Left forelimb (tissue), 1 donor: ENCODE data around the gene RPA4.
"Not testable (repeated sequence)": the region's sequence is repeated elsewhere in the genome, so short reads cannot be mapped to it uniquely, and the experiment has no call there.

ENCODE experiments used
- DNase-seq: peaks from one replicate; pipeline ENCODE4 v3.0.0-alpha.2; 2018; ENCODE audit warnings: low spot score

RPA4 gene, protein sequence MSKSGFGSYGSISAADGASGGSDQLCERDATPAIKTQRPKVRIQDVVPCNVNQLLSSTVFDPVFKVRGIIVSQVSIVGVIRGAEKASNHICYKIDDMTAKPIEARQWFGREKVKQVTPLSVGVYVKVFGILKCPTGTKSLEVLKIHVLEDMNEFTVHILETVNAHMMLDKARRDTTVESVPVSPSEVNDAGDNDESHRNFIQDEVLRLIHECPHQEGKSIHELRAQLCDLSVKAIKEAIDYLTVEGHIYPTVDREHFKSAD

DNA sequence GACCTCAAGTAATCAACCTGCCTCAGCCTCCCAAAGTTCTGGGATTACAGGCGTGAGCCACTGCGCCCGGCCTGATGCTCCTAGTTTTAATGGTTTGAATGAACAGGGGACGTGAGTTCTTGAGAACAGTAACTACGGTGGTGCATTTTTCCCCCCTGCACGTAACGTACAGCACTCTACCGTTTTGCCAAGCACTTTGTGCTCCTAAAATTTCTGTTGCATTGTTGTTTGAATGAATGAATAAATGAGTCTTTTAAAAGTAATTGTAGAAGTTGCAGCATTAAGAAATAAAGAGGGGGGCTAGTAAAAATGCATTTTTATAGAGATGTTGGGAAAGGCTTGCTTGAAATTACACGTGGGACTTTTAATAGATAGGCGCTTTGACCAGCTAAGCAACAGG is at the start of gene RPA4:
RPA4 (plus strand) TSS at position 301 of the 400 bp plus-strand sequence. CDS start 403 bp downstream, outside the sequence.
- no peak for DNase-seq

DNA sequence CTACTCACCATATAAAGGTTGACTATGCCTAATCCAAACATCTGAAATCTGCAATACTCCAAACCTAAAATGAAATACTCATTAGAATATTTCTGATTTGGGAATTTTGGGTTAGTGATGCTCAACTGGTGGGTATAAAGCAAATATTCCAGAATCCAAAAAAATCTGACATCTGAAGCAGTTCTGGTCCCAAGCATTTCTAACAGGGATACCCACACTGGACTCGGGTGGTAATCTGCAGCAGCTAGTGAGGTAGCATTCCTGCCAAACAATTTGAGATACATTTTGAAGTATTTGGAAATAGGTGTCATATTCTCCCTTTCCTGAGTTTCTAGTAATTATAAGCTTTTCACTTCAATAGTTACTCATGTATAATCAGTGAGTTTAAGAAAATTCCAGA is 49.6 kb upstream of the RPA4 start:
- DNase-seq = no peak

DNA sequence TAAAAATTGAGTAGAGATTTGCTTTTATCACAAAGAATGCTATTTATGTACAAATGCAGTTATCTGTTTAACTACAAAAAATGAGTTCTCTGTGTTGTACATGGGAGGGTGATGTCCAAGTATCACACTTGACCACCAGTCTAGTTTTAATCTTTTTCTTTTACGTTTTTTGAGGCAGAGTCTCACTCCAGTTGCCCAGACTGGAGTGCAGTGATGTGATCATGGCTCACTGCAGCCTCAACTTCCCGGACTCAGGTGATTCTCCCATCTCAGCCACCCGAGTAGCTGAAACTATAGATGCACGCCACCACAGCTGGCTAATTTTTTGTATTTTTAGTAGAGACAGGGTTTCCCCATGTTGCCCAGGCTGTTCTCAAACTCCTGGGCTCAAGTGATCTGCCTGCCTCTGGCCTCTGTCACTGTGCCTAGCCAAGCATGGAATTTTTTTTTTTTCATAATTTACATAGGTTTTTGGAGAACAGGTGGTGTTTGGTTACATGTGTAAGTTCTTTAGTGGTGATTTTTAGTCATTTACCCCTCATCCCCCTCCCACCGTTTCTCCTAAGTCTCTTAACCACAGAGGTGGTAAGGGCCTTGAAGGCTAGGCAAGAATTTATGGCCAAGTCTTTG is 47.9 kb upstream of the RPA4 start:
- no peak for DNase-seq

DNA sequence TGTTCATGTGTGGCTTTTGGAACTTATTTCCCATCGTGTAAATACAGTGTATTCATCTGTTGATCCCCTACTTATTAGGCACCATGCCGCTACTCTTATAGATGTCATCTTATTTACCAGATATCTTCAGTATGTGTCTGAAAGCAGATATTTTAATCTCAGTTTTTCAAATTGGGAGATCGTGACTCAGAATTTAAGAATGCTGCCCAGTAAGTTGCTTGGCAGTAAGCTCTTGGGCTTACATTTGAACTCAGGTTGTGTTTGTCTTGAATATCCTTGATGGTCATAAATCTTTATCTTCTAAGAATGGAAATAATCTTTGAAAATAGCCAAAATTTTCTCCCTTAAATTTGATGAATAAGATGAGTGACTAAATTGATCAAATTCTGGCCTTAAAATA is 45.9 kb upstream of the RPA4 start:
- no peak for DNase-seq

GRCh38 chrX:96838537-96838936 is 45.2 kb upstream of the RPA4 start:
- DNase-seq = no peak

DNA sequence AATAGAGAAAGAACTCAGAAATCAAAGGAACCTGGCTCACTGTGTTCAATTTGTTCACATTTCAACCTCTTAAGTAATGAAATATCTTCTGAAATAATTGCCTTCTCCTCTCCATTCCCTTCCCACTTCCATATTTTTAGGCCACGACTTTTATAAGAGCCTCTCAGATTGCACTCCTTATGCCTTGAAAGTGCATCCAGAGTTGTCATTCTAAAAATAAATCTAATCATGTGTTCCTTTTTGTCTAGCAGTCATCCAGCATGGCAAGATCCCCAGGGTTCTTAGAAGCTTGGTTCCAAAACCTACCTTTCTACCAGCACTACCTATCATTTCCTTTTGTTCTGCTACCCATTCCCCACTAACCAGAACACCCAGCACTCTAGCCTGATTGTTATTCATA is 42.4 kb upstream of the RPA4 start:
- no peak for DNase-seq

- DNase-seq = not testable (repeated sequence)
Measured at GRCh38 chrX:96841866-96842265, 41.8 kb upstream of the RPA4 start.

- DNase-seq = no peak
Measured at GRCh38 chrX:96843566-96843965, 40.1 kb upstream of the RPA4 start.

GRCh38 chrX:96846841-96847240 is 36.9 kb upstream of the RPA4 start:
- DNase-seq = no peak

GRCh38 chrX:96859422-96859821 is 24.3 kb upstream of the RPA4 start:
- not testable (repeated sequence) for DNase-seq

GRCh38 chrX:96861218-96861617 is 22.5 kb upstream of the RPA4 start:
- no peak for DNase-seq

DNA sequence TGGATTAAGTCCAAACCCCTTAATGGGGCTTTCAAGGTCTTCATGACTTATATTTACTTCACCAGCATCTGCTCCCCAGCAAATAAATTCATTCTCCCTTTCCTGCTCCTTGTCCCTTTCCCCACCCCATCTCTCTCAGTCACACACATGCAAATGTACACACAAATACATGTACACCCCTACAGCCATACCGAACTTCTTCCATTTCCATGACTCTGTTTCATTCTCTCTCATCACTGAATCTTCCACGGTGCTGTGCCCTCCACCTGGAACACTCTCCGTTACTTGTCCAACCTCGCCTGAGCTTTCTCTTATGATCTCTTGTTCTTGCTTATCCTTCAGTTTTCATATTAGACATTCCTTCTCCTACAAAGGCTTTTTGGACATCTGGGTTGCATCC is 22.0 kb upstream of the RPA4 start:
- DNase-seq = no peak

DNA sequence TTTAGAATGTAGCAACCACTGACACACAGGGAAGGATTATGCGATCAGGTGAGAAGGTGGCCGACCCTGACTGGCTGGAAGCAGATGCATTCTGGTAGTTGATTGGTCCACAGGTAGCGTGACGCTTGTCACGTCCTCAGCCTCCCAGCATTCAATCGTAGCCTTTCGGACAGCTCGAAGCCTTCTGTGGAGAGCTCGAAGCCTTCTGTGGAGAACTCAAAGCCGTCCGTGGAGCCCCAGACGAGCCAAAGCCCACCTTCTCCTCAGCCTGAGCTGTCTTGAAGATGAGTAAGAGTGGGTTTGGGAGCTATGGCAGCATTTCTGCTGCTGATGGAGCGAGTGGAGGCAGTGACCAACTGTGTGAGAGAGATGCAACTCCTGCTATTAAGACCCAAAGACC is 319 bp downstream of the RPA4 start:
- DNase-seq = no peak

GRCh38 chrX:96889726-96890125 is 6.0 kb downstream of the RPA4 start:
- no peak for DNase-seq

DNA sequence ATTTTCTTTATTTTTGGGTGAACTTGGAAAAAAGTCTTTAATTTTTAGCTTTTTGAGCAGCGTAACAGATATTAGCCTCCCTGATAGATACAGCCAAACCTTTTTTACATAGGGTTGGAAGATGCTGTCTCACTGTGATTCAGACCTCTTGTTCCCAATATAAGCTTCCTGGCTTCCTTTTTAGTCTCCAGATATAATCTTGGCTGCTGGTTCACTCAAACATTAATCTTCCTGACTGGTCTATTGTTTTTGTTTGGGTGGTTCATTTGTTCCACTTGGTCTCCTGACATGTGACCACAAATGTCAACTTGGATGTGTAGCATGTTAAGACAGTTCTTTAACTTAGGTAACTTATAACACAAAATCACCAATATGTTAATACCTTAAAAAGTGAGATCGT is 23.0 kb downstream of the RPA4 start:
- DNase-seq = no peak

- no peak for DNase-seq
Measured at GRCh38 chrX:96907516-96908272, 24.0 kb downstream of the RPA4 start.

GRCh38 chrX:96909291-96909690 is 25.6 kb downstream of the RPA4 start:
- no peak for DNase-seq

DNA sequence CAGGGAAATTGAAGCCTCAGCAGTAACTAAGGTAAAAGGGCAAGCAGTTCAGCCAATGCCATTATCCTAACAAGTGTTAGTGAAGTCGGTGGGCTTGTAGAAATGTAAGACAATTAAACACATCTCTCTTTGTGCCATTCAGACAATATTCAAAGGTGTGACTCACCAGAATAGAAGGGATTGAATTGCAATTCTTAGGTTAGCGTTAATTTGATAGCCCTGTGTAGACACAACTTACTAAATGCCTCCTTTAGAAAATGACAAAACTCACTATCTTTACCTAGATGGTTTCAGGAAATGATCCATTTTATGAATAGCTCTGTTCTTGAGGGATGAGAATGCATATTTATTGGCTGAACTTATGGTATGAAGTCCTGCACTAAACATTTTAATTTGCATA is 35.2 kb downstream of the RPA4 start:
- no peak for DNase-seq

- DNase-seq = no peak
Measured at GRCh38 chrX:96919672-96920071, 36.0 kb downstream of the RPA4 start.

DNA sequence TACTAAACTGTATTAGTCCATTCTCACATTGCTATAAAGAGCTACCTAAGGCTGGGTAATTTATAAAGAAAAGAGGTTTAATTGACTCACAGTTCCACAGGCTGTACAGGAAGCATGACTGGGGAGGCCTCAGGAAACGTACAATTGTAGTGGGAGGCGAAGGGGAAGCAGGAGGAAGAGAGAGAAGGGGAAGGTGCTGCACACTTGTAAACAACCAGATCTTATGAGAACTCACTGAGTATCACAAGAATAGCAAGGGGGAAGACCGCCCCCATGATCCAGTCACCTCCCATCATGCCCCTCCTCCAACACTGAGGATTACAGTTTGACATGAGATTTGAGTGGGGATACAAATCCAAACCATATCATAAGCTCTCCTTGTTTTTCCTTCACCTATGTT is 40.9 kb downstream of the RPA4 start:
- no peak for DNase-seq

- no peak for DNase-seq
Measured at GRCh38 chrX:96929036-96929435, 45.3 kb downstream of the RPA4 start.
